AG04449 (cell line): ENCODE data around the gene AKAIN1.

Experiments
- CTCF ChIA-PET: fragments of 350-600 bp; formaldehyde crosslinking; extraction: SDS; loops from one replicate; lab custom pipeline; 2021; ENCODE audit warnings: antibody characterized with exemption; lab: Yijun Ruan, JAX
- POLR2A ChIA-PET: fragments of 400-600, 350-600 bp; formaldehyde crosslinking; extraction: SDS; loops from one replicate; lab custom pipeline; 2020; ENCODE audit warnings: antibody characterized with exemption, inconsistent platforms; lab: Yijun Ruan, JAX
- DNase-seq: peaks from one replicate; pipeline ENCODE4 v3.0.0-alpha.2; 2010; ENCODE audit warnings: low read depth, low spot score
- H3K4me3 ChIP-seq: 2 replicates; pipeline ENCODE4 v1.5.1; 2011; ENCODE audit warnings: low read depth, mild to moderate bottlenecking, control low read depth, low read length
- TF ChIP-seq, protein P1 (sequence below): IDR thresholded peaks from one replicate; pipeline ENCODE4 v1.5.1; 2011; ENCODE audit warnings: mild to moderate bottlenecking, moderate library complexity, low read length, control low read depth, inconsistent platforms; ENCODE audit not compliant: insufficient read depth; ENCODE audit errors: missing control alignments

Gene AKAIN1

DNA sequence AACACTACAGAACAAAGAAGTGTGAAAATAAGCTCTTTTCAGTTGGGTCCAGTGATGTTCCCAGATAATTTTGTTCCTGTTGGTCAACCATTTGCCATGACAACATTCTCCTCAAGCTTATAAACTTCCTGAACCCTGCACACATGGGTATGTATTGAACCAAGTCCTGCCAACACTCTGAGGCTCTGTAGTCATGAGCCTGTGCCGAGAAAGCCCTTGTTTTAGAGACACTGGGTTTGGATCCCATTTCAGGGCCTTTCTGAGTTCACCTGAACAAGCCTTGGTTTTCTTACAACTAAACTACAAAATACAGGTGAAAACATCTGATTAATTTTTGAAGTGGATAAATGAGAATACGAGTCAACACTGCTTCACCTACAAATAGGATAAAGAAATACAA, 38.5 kb downstream of the AKAIN1 start:
- ChIA-PET CTCF (no interaction called here), POLR2A (no interaction called here)
- TF ChIP-seq, protein P1, sequence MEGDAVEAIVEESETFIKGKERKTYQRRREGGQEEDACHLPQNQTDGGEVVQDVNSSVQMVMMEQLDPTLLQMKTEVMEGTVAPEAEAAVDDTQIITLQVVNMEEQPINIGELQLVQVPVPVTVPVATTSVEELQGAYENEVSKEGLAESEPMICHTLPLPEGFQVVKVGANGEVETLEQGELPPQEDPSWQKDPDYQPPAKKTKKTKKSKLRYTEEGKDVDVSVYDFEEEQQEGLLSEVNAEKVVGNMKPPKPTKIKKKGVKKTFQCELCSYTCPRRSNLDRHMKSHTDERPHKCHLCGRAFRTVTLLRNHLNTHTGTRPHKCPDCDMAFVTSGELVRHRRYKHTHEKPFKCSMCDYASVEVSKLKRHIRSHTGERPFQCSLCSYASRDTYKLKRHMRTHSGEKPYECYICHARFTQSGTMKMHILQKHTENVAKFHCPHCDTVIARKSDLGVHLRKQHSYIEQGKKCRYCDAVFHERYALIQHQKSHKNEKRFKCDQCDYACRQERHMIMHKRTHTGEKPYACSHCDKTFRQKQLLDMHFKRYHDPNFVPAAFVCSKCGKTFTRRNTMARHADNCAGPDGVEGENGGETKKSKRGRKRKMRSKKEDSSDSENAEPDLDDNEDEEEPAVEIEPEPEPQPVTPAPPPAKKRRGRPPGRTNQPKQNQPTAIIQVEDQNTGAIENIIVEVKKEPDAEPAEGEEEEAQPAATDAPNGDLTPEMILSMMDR, result no peak
- H3K4me3 ChIP-seq, result no peak overlapping the region
- DNase-seq, result no peak

DNA sequence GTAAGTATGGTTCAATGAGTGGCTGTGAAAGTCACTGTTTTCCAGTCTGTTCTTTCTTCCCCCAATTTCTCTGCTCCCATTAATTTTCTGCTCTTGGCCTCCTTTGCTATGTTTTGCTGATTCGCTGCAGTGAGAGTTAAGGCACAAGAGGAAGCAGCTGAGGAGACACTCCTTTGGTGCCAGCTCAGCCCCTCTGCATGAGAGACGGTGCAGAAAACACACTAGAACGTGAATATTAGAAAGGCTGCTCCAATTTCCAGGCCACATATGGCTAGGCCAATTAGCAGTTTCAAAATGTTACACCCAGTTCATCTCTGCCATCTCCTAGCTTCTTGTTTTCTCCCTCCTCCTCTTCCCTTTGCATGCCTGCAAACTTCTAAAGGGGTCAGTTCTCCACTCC, 38.9 kb downstream of the AKAIN1 start:
- no peak overlapping the region for H3K4me3 ChIP-seq
- no peak for DNase-seq
- POLR2A ChIA-PET, result no interaction called here
- TF ChIP-seq, protein P1, result no peak
- CTCF ChIA-PET, result no interaction called here

DNA sequence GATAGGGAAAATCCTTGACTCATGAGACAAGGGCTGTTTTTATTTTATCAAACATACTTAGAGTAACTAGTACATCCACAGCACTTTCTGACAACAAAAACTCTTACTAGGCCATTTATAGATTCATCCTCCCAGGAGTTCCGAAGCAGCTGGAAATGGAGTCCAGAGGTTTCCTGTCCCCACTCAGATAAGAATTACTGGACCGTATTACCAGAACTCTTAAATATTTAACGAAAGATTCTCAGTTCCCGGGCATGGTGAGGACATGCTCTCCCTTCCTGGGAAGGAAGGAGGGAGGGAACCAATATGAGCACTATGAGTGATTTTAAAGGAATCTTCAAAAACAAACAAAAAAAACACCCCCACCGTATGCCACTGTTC, 41.2 kb downstream of the AKAIN1 start:
- no peak overlapping the region for H3K4me3 ChIP-seq
- TF ChIP-seq, protein P1, result no peak
- POLR2A ChIA-PET, result no interaction called here

DNA sequence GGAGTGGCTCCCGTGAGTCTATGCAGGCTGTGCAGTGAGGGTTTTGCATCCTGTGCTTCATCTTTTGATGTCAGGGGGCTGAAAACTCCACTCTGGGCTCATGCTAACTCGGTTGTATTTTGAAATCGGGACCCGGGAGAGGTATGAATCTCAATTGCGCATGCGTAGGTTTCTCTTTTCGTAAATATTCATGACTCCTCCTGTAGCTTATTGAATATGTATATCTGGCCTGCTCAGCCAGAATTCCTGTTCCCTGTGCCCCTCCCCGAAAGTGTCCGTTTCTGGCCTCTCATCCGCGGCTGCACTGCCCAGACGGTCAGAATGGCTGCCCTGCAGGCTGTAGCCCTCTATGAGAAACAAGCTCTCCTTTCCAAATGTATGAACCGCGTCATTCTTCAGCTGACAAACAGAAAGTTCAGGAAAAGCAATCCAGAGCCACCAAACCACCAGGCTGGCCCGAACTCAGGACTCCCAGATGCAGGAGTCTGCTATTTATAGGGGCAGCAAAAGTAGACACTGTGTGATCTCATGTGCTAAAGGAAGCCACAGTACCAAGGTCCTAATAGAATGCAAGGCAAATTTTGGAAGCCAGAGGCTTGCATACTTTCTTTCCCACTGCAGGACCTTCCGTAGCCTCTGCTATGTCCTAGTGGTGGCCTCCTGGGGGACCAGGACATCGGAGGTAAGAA, 41.7 kb downstream of the AKAIN1 start:
- TF ChIP-seq, protein P1, result no peak
- no peak overlapping the region for H3K4me3 ChIP-seq
- no peak for DNase-seq
- ChIA-PET CTCF (no interaction called here), POLR2A (no interaction called here)

More for the DNA sequence above, 41.2 kb downstream of the AKAIN1 start:
- no peak for DNase-seq
- CTCF ChIA-PET, result no interaction called here

DNA sequence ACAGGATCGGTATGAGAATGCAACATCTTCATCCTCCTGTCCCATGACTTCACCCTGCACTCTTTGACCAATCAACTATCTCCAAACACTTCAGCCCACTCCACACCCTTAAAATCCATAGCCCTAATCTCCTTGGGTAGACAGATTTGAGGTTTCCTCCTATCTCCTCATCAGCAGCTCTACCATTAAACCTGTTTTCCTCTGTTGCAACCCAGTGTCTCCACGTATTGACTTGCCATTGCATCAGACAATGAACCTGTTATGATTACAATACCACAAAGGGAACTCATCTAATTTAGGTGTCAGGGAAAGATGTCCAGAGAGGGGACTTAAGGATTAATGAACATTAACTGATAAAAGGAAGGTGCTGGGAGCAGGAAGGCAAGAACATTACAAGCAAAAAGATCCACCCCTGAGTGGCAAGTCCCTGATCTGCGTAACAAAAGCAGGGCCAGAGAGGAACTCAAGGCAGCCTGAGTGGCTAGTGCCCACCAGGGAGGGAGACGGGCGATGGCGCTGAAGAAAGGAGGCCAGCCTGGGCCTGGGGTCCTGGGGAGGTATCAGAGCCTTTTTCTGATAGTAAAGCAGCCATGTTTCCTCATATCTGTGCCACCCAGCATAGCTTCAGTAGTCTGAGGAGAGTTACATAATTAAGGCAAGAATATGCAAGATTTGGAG, 44.6 kb downstream of the AKAIN1 start:
- ChIA-PET CTCF (no interaction called here), POLR2A (no interaction called here)
- no peak for DNase-seq
- H3K4me3 ChIP-seq, result no peak overlapping the region
- TF ChIP-seq, protein P1, result no peak

DNA sequence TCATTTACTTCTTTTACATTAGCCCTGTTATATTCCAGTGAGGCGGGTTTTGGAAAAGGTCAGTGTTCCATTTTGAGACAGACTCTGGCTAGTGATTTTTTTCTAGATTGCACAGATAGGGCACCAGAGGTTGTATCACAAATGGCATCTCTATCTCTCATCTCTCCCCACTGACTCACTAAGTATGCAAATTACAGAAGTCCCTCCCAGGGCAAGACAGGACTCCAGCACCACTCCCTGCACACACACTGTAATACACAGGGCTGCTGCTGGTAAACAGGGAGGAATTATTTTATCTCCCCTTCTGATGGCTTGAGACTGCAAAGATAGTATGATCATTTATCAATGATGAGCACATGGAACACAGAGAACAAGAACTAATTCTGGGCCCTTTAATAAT, 46.2 kb downstream of the AKAIN1 start:
- TF ChIP-seq, protein P1, result no peak
- CTCF ChIA-PET, result interaction anchor here (1.0 kb wide), 1 partner anchor 18 kb away, joined by 3 read pairs; no protein-coding TSS in a partner anchor
- POLR2A ChIA-PET, result no interaction called here
- no peak for DNase-seq
- no peak overlapping the region for H3K4me3 ChIP-seq
